C4-2B (cell line): ENCODE measurements around the gene PTX4.

Experiments used
- H3K27ac ChIP-seq: fragments of 450-650 bp; 2 replicates; pipeline ENCODE4 v1.5.1; 2017
- ZFX ChIP-seq: fragments of 450-650 bp; IDR thresholded peaks from 2 replicates; pipeline ENCODE4 v1.6.1; 2017
- TF ChIP-seq, protein P1 (sequence below): fragments of 450-650 bp; conservative IDR thresholded peaks from 2 replicates; pipeline ENCODE4 v1.5.1; 2017; ENCODE audit warnings: mild to moderate bottlenecking

Gene PTX4

DNA sequence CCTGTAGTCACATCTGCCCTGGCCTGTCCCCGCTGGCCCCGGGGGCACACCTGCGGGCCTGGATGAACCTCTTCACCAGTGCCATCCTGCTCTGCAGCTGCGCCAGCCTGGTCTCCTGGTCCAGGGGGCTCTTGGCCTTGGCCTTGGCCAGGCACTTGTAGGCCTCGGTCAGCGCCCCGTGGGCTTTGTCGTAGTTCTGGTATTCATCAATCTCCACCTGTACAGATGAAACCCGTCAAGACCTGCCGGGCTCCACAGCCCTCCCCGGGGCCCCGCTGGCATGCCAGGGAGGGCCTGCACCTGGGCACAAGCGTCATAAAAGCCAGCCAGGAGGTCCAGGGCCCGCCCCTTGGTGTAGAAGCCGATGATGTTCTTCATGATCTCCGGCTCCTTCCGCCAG is 31.1 kb upstream of the PTX4 start:
- TF ChIP-seq, protein P1, sequence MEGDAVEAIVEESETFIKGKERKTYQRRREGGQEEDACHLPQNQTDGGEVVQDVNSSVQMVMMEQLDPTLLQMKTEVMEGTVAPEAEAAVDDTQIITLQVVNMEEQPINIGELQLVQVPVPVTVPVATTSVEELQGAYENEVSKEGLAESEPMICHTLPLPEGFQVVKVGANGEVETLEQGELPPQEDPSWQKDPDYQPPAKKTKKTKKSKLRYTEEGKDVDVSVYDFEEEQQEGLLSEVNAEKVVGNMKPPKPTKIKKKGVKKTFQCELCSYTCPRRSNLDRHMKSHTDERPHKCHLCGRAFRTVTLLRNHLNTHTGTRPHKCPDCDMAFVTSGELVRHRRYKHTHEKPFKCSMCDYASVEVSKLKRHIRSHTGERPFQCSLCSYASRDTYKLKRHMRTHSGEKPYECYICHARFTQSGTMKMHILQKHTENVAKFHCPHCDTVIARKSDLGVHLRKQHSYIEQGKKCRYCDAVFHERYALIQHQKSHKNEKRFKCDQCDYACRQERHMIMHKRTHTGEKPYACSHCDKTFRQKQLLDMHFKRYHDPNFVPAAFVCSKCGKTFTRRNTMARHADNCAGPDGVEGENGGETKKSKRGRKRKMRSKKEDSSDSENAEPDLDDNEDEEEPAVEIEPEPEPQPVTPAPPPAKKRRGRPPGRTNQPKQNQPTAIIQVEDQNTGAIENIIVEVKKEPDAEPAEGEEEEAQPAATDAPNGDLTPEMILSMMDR: no peak
- TF ChIP-seq ZFX: no peak
- H3K27ac ChIP-seq: no peak overlapping the region

- TF ChIP-seq, protein P1: no peak
- TF ChIP-seq ZFX: no peak
- H3K27ac ChIP-seq: no peak overlapping the region
Measured at GRCh38 chr16:1518626-1519135, 29.9 kb upstream of the PTX4 start.

DNA sequence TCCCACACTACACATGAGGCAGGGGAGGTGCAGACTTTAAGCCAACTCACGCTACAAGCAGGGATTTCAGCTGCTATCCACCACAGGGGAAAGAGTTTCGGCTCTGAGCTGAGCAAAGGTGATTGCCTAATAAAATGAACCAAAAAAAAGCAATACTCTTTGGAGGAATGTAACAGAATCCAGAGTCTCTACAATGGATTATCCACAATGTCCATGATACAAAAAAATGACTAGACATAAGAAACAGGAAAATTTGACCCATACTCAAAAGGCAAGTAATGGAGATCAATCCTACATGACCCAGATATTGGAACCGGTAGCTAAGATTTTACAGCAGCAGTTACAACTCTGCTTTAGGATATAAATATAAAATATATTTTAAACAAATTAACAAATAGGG is 25.8 kb upstream of the PTX4 start:
- no peak overlapping the region for H3K27ac ChIP-seq
- TF ChIP-seq ZFX: no peak
- TF ChIP-seq, protein P1: no peak

GRCh38 chr16:1512774-1513173 is 24.0 kb upstream of the PTX4 start:
- TF ChIP-seq, protein P1: no peak
- no peak for TF ChIP-seq ZFX
- H3K27ac ChIP-seq: no peak overlapping the region

- TF ChIP-seq, protein P1: no peak
- no peak for TF ChIP-seq ZFX
- H3K27ac ChIP-seq: no peak overlapping the region
Measured at GRCh38 chr16:1511662-1512569, 23.2 kb upstream of the PTX4 start.

DNA sequence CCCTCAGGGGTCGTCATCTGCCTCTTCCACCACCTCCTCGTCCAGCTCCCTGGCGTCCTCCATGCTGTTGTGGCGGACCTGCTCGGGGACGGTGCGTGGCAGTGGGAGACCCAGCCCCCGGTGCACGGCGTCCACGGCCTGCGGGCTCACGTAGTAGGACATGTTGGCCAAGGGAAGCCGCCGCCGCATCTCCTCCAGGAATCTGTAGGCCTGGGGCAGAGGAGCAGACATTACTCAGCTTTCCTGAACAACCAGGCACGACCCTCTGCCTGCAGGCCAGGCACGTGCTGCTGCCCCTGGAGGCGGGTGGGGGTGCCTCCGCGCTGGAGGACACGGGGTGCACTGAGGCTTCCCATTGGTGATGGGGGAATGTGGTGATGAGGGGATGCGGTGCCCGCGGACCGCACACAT is 22.2 kb upstream of the PTX4 start:
- TF ChIP-seq, protein P1: no peak
- TF ChIP-seq ZFX: no peak
- no peak overlapping the region for H3K27ac ChIP-seq

DNA sequence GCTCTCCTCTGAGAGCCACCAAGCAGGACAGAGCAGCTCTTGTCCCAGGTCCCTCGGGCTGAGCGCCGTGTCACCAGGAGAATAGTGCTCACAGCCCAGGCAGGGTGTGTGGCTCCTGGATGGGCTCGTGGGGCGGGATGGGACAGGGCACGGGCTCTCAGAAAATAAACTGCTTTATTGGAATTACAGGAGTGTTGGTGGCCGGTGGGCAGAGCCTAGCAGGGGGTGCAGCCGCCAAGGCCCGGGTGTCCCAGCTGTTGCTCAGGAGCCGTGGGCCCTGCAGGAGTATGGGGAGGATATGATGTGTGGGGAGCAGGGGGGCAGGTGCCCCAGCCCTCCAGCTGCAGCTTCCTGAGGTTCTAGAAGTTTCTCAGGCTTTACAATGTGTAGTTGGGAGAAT is 21.5 kb upstream of the PTX4 start:
- H3K27ac ChIP-seq: no peak overlapping the region
- TF ChIP-seq ZFX: no peak
